Naive B cell (primary cell): ENCODE data around the gene MCRIP2. TPM values are rescaled to one million over a fixed set of nuclear protein-coding genes. Genes with fewer than 3 reads are reported as not detected.

Experiments used
- ATAC-seq, 2 donors: fragments of 150-1000 bp; cut with Tn5 transposase; 2 replicates each; pipeline ENCODE4 v1.10.0; 2021; ENCODE audit warnings: low read depth in 2 of 2, mild to moderate bottlenecking in 2 of 2, moderate library complexity in 2 of 2
- DNase-seq: peaks from one replicate; pipeline ENCODE4 v3.0.0; 2022
- H3K27ac Mint-ChIP-seq, 6 donors: one replicate each; pipeline ENCODE4 v1.8.0; 2020 to 2022; ENCODE audit warnings: mild to moderate bottlenecking in 6 of 6, mixed read lengths in 6 of 6, moderate library complexity in 5 of 6, inconsistent platforms in 2 of 6
- H3K27me3 Mint-ChIP-seq, 3 donors: one replicate each; pipeline ENCODE4 v1.8.0; 2021 to 2022; ENCODE audit warnings: mixed read lengths in 3 of 3, mild to moderate bottlenecking in 1 of 3
- H3K36me3 Mint-ChIP-seq, 2 donors: one replicate each; pipeline ENCODE4 v1.8.0; 2020 to 2022; ENCODE audit warnings: mixed read lengths in 2 of 2, inconsistent platforms in 1 of 2, mild to moderate bottlenecking in 1 of 2
- H3K4me1 Mint-ChIP-seq, 3 donors: one replicate each; pipeline ENCODE4 v1.8.0; 2020 to 2022; ENCODE audit warnings: mixed read lengths in 3 of 3, inconsistent platforms in 1 of 3, mild to moderate bottlenecking in 1 of 3, moderate library complexity in 1 of 3
- H3K4me3 Mint-ChIP-seq, 8 donors: one replicate each; pipeline ENCODE4 v1.8.0; 2020 to 2022; ENCODE audit warnings: mild to moderate bottlenecking in 8 of 8, mixed read lengths in 8 of 8, moderate library complexity in 8 of 8, inconsistent platforms in 2 of 8
- H3K9me3 Mint-ChIP-seq, 7 donors: one replicate each; pipeline ENCODE4 v1.8.0; 2020 to 2022; ENCODE audit warnings: mixed read lengths in 7 of 7, mild to moderate bottlenecking in 5 of 7, inconsistent platforms in 2 of 7, moderate library complexity in 1 of 7
- polyA plus RNA-seq, 6 donors: library from polyadenylated mRNA; unstranded; fragments of 300-500 nt; fragmentation: Illumina TruSeq; gene quantifications; one replicate each; pipeline ENCODE4 v1.2.3, GENCODE V29; 2021; ENCODE audit warnings: low read depth in 6 of 6

The MCRIP2 gene
- polyA plus RNA-seq, 6 donors from 2014 or later: 20.8 to 46.6 (median 22.7) TPM

- Mint-ChIP-seq H3K27ac (peak overlapping the region in 1 of 6 donors; percentile 69), H3K4me1 (peaks cover 6 to 19% (median 13%) of the 10 kb centered on the region in 3 donors), H3K9me3 (peaks cover 0 to 5% (median 0%) of the 10 kb centered on the region in 7 donors), H3K4me3 (no peak overlapping the region), H3K27me3 (no peaks in the 10 kb centered on the region), H3K36me3 (no peaks in the 10 kb centered on the region)
- DNase-seq (no peak), ATAC-seq (no peak)
Observed at GRCh38 chr16:603933-604332, 37.7 kb upstream of the MCRIP2 start.

GRCh38 chr16:606656-607307, 34.8 kb upstream of the MCRIP2 start:
- ATAC-seq: no peak
- no peak overlapping the region for H3K27ac Mint-ChIP-seq
- H3K4me3 Mint-ChIP-seq: no peak overlapping the region
- DNase-seq: no peak
- H3K27me3 Mint-ChIP-seq: no peaks in the 10 kb centered on the region
- H3K36me3 Mint-ChIP-seq: no peaks in the 10 kb centered on the region
- H3K4me1 Mint-ChIP-seq: peaks cover 19 to 33% (median 27%) of the 10 kb centered on the region in 3 donors
- H3K9me3 Mint-ChIP-seq: peaks cover 0 to 5% (median 0%) of the 10 kb centered on the region in 7 donors

GRCh38 chr16:608019-608418, 33.6 kb upstream of the MCRIP2 start:
- H3K9me3 Mint-ChIP-seq: peaks cover 0 to 5% (median 0%) of the 10 kb centered on the region in 7 donors
- H3K27me3 Mint-ChIP-seq: no peaks in the 10 kb centered on the region
- peak overlapping the region in 1 of 6 donors; percentile 7 for H3K27ac Mint-ChIP-seq
- peaks cover 18 to 31% (median 27%) of the 10 kb centered on the region in 3 donors for H3K4me1 Mint-ChIP-seq
- no peak for DNase-seq
- ATAC-seq: no peak
- H3K36me3 Mint-ChIP-seq: no peaks in the 10 kb centered on the region
- no peak overlapping the region for H3K4me3 Mint-ChIP-seq

- H3K27ac Mint-ChIP-seq: no peak overlapping the region
- H3K4me3 Mint-ChIP-seq: no peak overlapping the region
- peaks cover 0 to 5% (median 0%) of the 10 kb centered on the region in 7 donors for H3K9me3 Mint-ChIP-seq
Observed at GRCh38 chr16:609316-609715, 32.3 kb upstream of the MCRIP2 start.

GRCh38 chr16:609984-610383, 31.6 kb upstream of the MCRIP2 start:
- Mint-ChIP-seq H3K36me3 (no peaks in the 10 kb centered on the region), H3K27me3 (no peaks in the 10 kb centered on the region), H3K27ac (no peak overlapping the region), H3K4me1 (peaks cover 25 to 27% (median 26%) of the 10 kb centered on the region in 3 donors), H3K9me3 (peaks cover 0 to 4% (median 0%) of the 10 kb centered on the region in 7 donors), H3K4me3 (no peak overlapping the region)
- no peak for DNase-seq
- ATAC-seq: no peak

More at GRCh38 chr16:609316-609715, 32.3 kb upstream of the MCRIP2 start:
- H3K4me1 Mint-ChIP-seq: peaks cover 21 to 22% (median 21%) of the 10 kb centered on the region in 3 donors
- H3K36me3 Mint-ChIP-seq: no peaks in the 10 kb centered on the region
- ATAC-seq: no peak
- no peak for DNase-seq
- H3K27me3 Mint-ChIP-seq: no peaks in the 10 kb centered on the region

- H3K4me1 Mint-ChIP-seq: peaks cover 27 to 30% (median 29%) of the 10 kb centered on the region in 3 donors
- H3K4me3 Mint-ChIP-seq: peak overlapping the region in 1 of 8 donors; percentile 42
- DNase-seq (peak; percentile 31), ATAC-seq (peak; percentile 38 to 54)
- H3K27ac Mint-ChIP-seq: peak overlapping the region in 3 of 6 donors; percentile 23 to 84 (median 82)
- peaks cover 0 to 1% (median 0%) of the 10 kb centered on the region in 7 donors for H3K9me3 Mint-ChIP-seq
- H3K36me3 Mint-ChIP-seq: no peaks in the 10 kb centered on the region
- H3K27me3 Mint-ChIP-seq: no peaks in the 10 kb centered on the region
Observed at GRCh38 chr16:610513-611381, 30.9 kb upstream of the MCRIP2 start.

- H3K9me3 Mint-ChIP-seq: peaks cover 0 to 1% (median 0%) of the 10 kb centered on the region in 7 donors
- ATAC-seq: no peak
- no peak overlapping the region for H3K27ac Mint-ChIP-seq
- no peaks in the 10 kb centered on the region for H3K27me3 Mint-ChIP-seq
- no peak overlapping the region for H3K4me3 Mint-ChIP-seq
- H3K36me3 Mint-ChIP-seq: no peaks in the 10 kb centered on the region
- peaks cover 12 to 18% (median 14%) of the 10 kb centered on the region in 3 donors for H3K4me1 Mint-ChIP-seq
- no peak for DNase-seq
Observed at GRCh38 chr16:615122-615521, 26.5 kb upstream of the MCRIP2 start.

- no peak for DNase-seq
- no peaks in the 10 kb centered on the region for H3K27me3 Mint-ChIP-seq
- no peak for ATAC-seq
- no peak overlapping the region for H3K4me3 Mint-ChIP-seq
- peaks cover 6 to 18% (median 9%) of the 10 kb centered on the region in 3 donors for H3K4me1 Mint-ChIP-seq
- no peaks in the 10 kb centered on the region for H3K9me3 Mint-ChIP-seq
- H3K27ac Mint-ChIP-seq: no peak overlapping the region
- no peaks in the 10 kb centered on the region for H3K36me3 Mint-ChIP-seq
Observed at GRCh38 chr16:616733-617586, 24.7 kb upstream of the MCRIP2 start.

GRCh38 chr16:617855-618254, 23.8 kb upstream of the MCRIP2 start:
- H3K27me3 Mint-ChIP-seq: no peaks in the 10 kb centered on the region
- DNase-seq: no peak
- no peak for ATAC-seq

GRCh38 chr16:619476-620100, 22.0 kb upstream of the MCRIP2 start:
- ATAC-seq: no peak
- H3K4me1 Mint-ChIP-seq: peaks cover 6 to 10% (median 8%) of the 10 kb centered on the region in 3 donors
- no peak overlapping the region for H3K4me3 Mint-ChIP-seq
- no peaks in the 10 kb centered on the region for H3K9me3 Mint-ChIP-seq
- H3K27me3 Mint-ChIP-seq: no peaks in the 10 kb centered on the region
- no peak overlapping the region for H3K27ac Mint-ChIP-seq
- no peaks in the 10 kb centered on the region for H3K36me3 Mint-ChIP-seq
- DNase-seq: no peak

More at GRCh38 chr16:617855-618254, 23.8 kb upstream of the MCRIP2 start:
- peaks cover 6 to 18% (median 9%) of the 10 kb centered on the region in 3 donors for H3K4me1 Mint-ChIP-seq
- no peak overlapping the region for H3K27ac Mint-ChIP-seq
- H3K4me3 Mint-ChIP-seq: no peak overlapping the region
- H3K36me3 Mint-ChIP-seq: no peaks in the 10 kb centered on the region
- no peaks in the 10 kb centered on the region for H3K9me3 Mint-ChIP-seq

GRCh38 chr16:620700-621525, 20.7 kb upstream of the MCRIP2 start:
- H3K4me3 Mint-ChIP-seq: no peak overlapping the region
- no peak for DNase-seq
- no peaks in the 10 kb centered on the region for H3K36me3 Mint-ChIP-seq
- peaks cover 0 to 3% (median 0%) of the 10 kb centered on the region in 3 donors for H3K4me1 Mint-ChIP-seq
- H3K9me3 Mint-ChIP-seq: no peaks in the 10 kb centered on the region
- H3K27me3 Mint-ChIP-seq: no peaks in the 10 kb centered on the region
- no peak overlapping the region for H3K27ac Mint-ChIP-seq
- ATAC-seq: no peak

GRCh38 chr16:621526-622105, 20.0 kb upstream of the MCRIP2 start:
- Mint-ChIP-seq H3K36me3 (no peaks in the 10 kb centered on the region), H3K9me3 (no peaks in the 10 kb centered on the region), H3K4me3 (no peak overlapping the region), H3K27ac (peak overlapping the region in 2 of 6 donors; percentile 3 to 81), H3K4me1 (peaks cover 0 to 3% (median 0%) of the 10 kb centered on the region in 3 donors), H3K27me3 (no peaks in the 10 kb centered on the region)
- no peak for DNase-seq
- no peak for ATAC-seq
